ENCODE data around the gene SMC4.

DNA sequence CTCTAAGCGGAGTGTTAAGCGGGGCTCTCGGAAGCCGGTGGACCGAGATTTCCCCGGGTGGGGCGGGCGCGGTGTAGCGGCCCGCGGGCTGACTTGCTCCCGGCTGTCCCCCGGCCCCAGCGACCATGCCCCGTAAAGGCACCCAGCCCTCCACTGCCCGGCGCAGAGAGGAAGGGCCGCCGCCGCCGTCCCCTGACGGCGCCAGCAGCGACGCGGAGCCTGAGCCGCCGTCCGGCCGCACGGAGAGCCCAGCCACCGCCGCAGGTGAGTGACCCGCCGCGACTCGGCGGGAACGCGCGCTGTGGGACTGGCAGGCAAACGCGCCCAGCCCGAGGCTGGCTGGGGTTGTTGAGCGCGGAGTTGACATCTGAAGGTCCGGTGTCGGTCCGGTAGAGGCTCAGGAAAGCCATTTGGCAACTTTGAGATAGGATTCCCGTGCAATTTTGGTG, 1.3 kb downstream of the SMC4 start:
- TF ChIP-seq, protein P1, sequence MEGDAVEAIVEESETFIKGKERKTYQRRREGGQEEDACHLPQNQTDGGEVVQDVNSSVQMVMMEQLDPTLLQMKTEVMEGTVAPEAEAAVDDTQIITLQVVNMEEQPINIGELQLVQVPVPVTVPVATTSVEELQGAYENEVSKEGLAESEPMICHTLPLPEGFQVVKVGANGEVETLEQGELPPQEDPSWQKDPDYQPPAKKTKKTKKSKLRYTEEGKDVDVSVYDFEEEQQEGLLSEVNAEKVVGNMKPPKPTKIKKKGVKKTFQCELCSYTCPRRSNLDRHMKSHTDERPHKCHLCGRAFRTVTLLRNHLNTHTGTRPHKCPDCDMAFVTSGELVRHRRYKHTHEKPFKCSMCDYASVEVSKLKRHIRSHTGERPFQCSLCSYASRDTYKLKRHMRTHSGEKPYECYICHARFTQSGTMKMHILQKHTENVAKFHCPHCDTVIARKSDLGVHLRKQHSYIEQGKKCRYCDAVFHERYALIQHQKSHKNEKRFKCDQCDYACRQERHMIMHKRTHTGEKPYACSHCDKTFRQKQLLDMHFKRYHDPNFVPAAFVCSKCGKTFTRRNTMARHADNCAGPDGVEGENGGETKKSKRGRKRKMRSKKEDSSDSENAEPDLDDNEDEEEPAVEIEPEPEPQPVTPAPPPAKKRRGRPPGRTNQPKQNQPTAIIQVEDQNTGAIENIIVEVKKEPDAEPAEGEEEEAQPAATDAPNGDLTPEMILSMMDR (IDR thresholded peaks at IDR 0.05): no peak
- TF ChIP-seq POLR2A (IDR thresholded peaks at IDR 0.05): no peak

Measured in Peyer's patch (tissue), 4 donors.